PC-9 (cell line): ENCODE results near the gene SH3PXD2B. TPM values are rescaled to one million over a fixed set of nuclear protein-coding genes. Genes with fewer than 3 reads are reported as not detected.
"Not testable (repeated sequence)": the region's sequence is repeated elsewhere in the genome, so short reads cannot be mapped to it uniquely, and the experiment has no call there.

Experiments used
- BruUV-seq: library from RNA; stranded (reverse); fragments of 400-500 nt; replicated peaks from 2 replicates; lab custom pipeline; 2021; lab: Mats Ljungman, UMichigan
- CTCF ChIA-PET: fragments of 300-600 bp; sonication (Branson Sonifier 250); formaldehyde crosslinking; loops from one replicate; lab custom pipeline; 2022; ENCODE audit warnings: antibody characterized with exemption; lab: Charles Lee
- POLR2A ChIA-PET: fragments of 300-600 bp; sonication (Branson Sonifier 250); formaldehyde crosslinking; loops from one replicate; lab custom pipeline; 2022; ENCODE audit warnings: antibody characterized with exemption; ENCODE audit not compliant: unreplicated experiment; lab: Charles Lee
- DNase-seq, 2 experiments: peaks; one replicate each; pipeline versions ENCODE4 v3.0.0 to v3.0.0-alpha.2; 2015 to 2022; ENCODE audit warnings: mixed read lengths in 1 of 2
- H2AFZ ChIP-seq: fragments of 200-600 bp; sonication (generic); 2 replicates; pipeline ENCODE4 v1.8.1; 2017; ENCODE audit warnings: antibody characterized with exemption
- H3F3A ChIP-seq: fragments of 200-600 bp; sonication (generic); 2 replicates; pipeline ENCODE4 v1.8.1; 2017; ENCODE audit warnings: antibody characterized with exemption, mild to moderate bottlenecking, low read depth; ENCODE audit not compliant: insufficient read depth
- H3K27ac ChIP-seq: fragments of 200-600 bp; sonication (generic); 2 replicates; pipeline ENCODE4 v1.6.1; 2016; ENCODE audit warnings: mixed run types
- H3K27me3 ChIP-seq: fragments of 200-600 bp; sonication (generic); 2 replicates; pipeline ENCODE4 v1.6.1; 2016; ENCODE audit warnings: low read depth, mixed run types; ENCODE audit not compliant: insufficient read depth
- H3K36me3 ChIP-seq: fragments of 200-600 bp; sonication (generic); 2 replicates; pipeline ENCODE4 v1.6.1; 2016; ENCODE audit warnings: low read depth, mixed run types
- H3K4me1 ChIP-seq: fragments of 200-600 bp; sonication (generic); replicated peaks from 2 replicates; pipeline ENCODE4 v1.6.1; 2016; ENCODE audit warnings: mixed run types; ENCODE audit not compliant: insufficient read depth
- H3K4me2 ChIP-seq: fragments of 200-600 bp; sonication (generic); 2 replicates; pipeline ENCODE4 v1.6.1; 2017; ENCODE audit warnings: mixed run types
- H3K4me3 ChIP-seq: fragments of 200-600 bp; sonication (generic); 2 replicates; pipeline ENCODE4 v1.6.1; 2016; ENCODE audit warnings: mixed run types
- H3K79me2 ChIP-seq: fragments of 200-600 bp; sonication (generic); 2 replicates; pipeline ENCODE4 v1.6.1; 2017; ENCODE audit warnings: low read depth, mixed run types
- H3K9me2 ChIP-seq: fragments of 200-600 bp; sonication (generic); 2 replicates; pipeline ENCODE4 v1.8.1; 2017; ENCODE audit warnings: mild to moderate bottlenecking; ENCODE audit not compliant: insufficient read depth
- H3K9me3 ChIP-seq: fragments of 200-600 bp; sonication (generic); 2 replicates; pipeline ENCODE4 v1.8.1; 2016; ENCODE audit warnings: low read depth; ENCODE audit not compliant: insufficient read depth
- H4K20me1 ChIP-seq: fragments of 200-600 bp; sonication (generic); 2 replicates; pipeline ENCODE4 v1.8.1; 2017; ENCODE audit not compliant: insufficient read depth
- EZH2 ChIP-seq: fragments of 200-600 bp; sonication (generic); IDR thresholded peaks from 2 replicates; pipeline ENCODE4 v1.8.0; 2017; ENCODE audit warnings: antibody characterized with exemption, low read depth
- intact Hi-C: fragments of 100-400 bp; cut with micrococcal nuclease; formaldehyde crosslinking; loops from one replicate; pipeline ENCODE4 v1.10.0; 2022; ENCODE audit not compliant: unreplicated experiment
- total RNA-seq: library from RNA; stranded (reverse); gene quantifications from 2 replicates; pipeline ENCODE4 v1.2.3, GENCODE V29; 2021
- TF ChIP-seq, protein P1 (sequence below): fragments of 200-600 bp; sonication (generic); conservative IDR thresholded peaks from 2 replicates; pipeline ENCODE4 v1.6.1; 2017; ENCODE audit warnings: mixed run types, antibody characterized with exemption, mild to moderate bottlenecking, moderate library complexity

The SH3PXD2B gene
- total RNA-seq, 1 experiment from 2014 or later, result 29.3 TPM

DNA sequence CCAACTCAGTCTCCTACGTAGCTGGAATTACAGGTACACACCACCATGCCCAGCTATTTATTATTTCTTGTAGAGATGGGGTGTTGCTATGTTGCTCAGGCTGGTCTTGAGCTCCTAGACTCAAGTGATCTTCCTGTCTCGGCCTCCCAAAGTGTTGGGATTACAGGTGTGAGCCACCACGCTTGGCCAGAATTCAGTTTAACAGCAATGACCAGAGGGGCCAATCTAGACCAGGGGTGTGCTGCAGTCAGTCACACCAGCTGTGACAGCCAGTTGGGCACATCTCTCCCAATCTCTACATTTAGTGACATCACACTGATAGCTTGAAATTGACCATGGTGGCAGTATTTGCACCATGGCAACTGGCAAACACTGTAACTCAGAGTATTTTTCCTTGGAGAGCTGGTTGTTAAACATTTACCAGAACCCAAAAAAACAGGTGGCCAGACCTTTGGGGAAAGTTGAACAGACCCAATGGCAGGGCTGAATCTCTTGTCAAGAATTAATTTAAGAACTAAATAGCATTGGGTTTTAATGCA lies 103.0 kb downstream of the SH3PXD2B start:
- Histone ChIP-seq H4K20me1 (no peaks in the 10 kb centered on the region), H3K79me2 (no peaks in the 10 kb centered on the region), H3K4me1 (no peaks in the 10 kb centered on the region), H3K9me3 (no peaks in the 10 kb centered on the region), H3K27ac (no peak overlapping the region), H3K4me3 (no peak overlapping the region), H3F3A (no peaks in the 10 kb centered on the region), H3K36me3 (no peaks in the 10 kb centered on the region; the same call in 1 of the 2 replicates), H3K4me2 (no peak overlapping the region), H2AFZ (no peak overlapping the region), H3K27me3 (no peaks in the 10 kb centered on the region), H3K9me2 (no peaks in the 10 kb centered on the region)
- BruUV-seq, result no TSS peak
- TF ChIP-seq, protein P1, sequence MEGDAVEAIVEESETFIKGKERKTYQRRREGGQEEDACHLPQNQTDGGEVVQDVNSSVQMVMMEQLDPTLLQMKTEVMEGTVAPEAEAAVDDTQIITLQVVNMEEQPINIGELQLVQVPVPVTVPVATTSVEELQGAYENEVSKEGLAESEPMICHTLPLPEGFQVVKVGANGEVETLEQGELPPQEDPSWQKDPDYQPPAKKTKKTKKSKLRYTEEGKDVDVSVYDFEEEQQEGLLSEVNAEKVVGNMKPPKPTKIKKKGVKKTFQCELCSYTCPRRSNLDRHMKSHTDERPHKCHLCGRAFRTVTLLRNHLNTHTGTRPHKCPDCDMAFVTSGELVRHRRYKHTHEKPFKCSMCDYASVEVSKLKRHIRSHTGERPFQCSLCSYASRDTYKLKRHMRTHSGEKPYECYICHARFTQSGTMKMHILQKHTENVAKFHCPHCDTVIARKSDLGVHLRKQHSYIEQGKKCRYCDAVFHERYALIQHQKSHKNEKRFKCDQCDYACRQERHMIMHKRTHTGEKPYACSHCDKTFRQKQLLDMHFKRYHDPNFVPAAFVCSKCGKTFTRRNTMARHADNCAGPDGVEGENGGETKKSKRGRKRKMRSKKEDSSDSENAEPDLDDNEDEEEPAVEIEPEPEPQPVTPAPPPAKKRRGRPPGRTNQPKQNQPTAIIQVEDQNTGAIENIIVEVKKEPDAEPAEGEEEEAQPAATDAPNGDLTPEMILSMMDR, result no peak
- TF ChIP-seq EZH2, result no peak
- CTCF ChIA-PET, result no interaction called here
- POLR2A ChIA-PET, result no interaction called here
- intact Hi-C loops, result no loop called here
- no peak for DNase-seq

DNA sequence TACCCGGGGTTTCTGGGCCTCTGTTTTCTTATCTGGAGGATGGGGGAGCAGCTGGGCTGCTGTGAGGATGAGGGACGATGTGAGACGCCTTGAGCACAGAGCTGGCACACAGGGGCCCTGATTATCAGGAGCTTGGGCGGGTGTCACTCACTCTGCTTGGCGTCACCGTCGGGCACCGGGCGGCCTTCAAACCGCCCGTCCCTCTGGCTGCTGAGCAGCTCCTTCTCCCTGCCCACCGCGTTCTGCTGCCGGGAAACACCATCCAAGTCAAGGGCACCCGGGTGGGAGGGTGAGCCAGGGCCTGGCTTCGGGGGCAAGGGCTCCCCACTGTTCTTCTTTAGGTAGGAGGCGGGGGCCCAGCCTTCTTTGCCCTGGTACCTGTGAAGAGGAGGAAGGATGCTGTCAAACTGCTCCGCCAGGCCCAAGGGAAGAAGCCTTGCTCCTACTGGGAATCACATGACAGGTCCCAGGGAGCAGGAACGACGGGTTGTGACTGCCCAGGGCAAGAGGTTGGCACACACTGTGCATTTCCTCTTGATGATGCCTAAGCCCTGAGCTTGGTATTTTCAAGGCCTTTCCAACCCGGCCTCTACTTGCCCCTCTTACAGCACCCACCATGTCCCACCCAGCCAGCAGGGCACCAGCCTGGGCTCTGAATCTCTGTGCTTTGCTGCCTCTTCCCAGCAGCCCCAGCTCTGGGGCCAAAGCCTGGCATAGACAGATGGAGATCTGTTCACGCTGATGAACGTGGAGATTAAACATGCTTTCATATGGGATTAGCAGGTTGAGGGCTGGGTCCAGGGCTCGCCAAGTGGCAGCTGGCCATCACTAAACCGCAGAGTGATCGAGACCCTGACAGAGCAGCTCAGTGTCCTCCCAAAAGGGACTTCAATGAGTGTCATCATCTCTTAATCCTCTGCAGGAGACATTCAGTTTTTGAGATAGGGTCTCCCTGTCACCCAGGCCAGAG lies 103.8 kb downstream of the SH3PXD2B start:
- intact Hi-C loops, result no loop called here
- no TSS peak for BruUV-seq
- no peaks in the 10 kb centered on the region for H4K20me1 ChIP-seq
- DNase-seq, result no peak
- POLR2A ChIA-PET, result no interaction called here
- no peaks in the 10 kb centered on the region; the same call in 1 of the 2 replicates for H3K36me3 ChIP-seq
- no peaks in the 10 kb centered on the region for H3K27me3 ChIP-seq
- CTCF ChIA-PET, result interaction anchor here (0.7 kb wide), 1 partner anchor 316 kb away, joined by 5 read pairs; no protein-coding TSS in a partner anchor
- no peaks in the 10 kb centered on the region for H3K9me2 ChIP-seq
- H3K4me2 ChIP-seq, result no peak overlapping the region
- H2AFZ ChIP-seq, result no peak overlapping the region
- no peak overlapping the region for H3K4me3 ChIP-seq
- no peaks in the 10 kb centered on the region for H3K4me1 ChIP-seq
- no peaks in the 10 kb centered on the region for H3F3A ChIP-seq
- no peak for TF ChIP-seq EZH2
- TF ChIP-seq, protein P1, result no peak
- no peaks in the 10 kb centered on the region for H3K9me3 ChIP-seq
- H3K79me2 ChIP-seq, result no peaks in the 10 kb centered on the region
- no peak overlapping the region for H3K27ac ChIP-seq

DNA sequence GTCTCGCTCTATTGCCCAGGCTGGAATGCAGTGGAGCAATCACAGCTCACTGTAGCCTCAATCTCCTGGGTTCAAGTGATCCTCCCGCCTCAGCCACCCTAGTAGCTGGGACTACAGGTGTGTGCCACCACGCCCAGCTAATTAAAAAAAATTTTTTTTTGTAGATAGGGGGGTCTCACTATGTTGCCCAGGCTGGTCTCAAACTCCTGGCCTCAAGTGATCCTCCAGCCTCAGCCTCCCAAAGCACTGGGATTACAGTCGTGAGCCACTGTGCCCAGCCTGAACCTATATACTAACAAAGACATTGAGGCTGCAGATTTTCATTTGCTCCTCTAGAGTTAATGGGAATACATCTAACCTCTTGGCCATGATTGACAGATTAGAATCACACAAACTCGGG lies 105.6 kb downstream of the SH3PXD2B start:
- DNase-seq, H2AFZ ChIP-seq, H3F3A ChIP-seq, H3K9me2 ChIP-seq, H3K4me2 ChIP-seq, H3K9me3 ChIP-seq, H4K20me1 ChIP-seq, intact Hi-C loops, H3K4me1 ChIP-seq, CTCF ChIA-PET, H3K27ac ChIP-seq, POLR2A ChIA-PET, H3K4me3 ChIP-seq, BruUV-seq, H3K27me3 ChIP-seq, H3K36me3 ChIP-seq, H3K79me2 ChIP-seq: not testable (repeated sequence)
